GM19099 (cell line): ENCODE results near the gene SLC37A1.
A peak's percentile ranks its signal among the peaks of the same experiment; 100 is the strongest.

Experiments
- POLR2A ChIP-seq: IDR thresholded peaks from 3 replicates; pipeline ENCODE4 v1.6.1; 2011; ENCODE audit warnings: low read depth; ENCODE audit not compliant: insufficient read length; ENCODE audit errors: extremely low read depth

SLC37A1 gene

DNA sequence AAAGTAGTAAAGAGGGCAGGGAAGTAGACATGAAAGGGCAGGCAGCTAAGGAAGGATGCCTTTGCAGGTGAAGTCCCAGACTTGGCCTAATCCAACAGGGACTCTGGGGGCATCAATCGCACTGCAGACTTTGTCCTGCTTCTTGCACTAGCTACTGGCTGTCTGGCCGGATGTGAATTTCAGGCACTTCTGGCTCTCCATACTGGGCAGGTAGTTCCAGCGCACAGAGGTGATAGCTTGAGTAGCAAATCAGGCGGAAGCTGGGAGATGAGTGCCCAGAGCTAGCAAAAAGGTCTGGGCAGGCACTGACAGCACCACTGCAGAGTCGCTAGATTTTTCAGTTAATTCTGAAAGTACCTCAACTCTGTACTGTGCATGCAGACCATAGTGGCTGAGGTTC lies 18.6 kb upstream of the SLC37A1 start:
- TF ChIP-seq POLR2A, result no peak

GRCh38 chr21:42495765-42496119 lies 17.9 kb upstream of the SLC37A1 start:
- TF ChIP-seq POLR2A, result no peak

- peak; percentile 65 for TF ChIP-seq POLR2A
These were observed 17.4 kb upstream of the SLC37A1 start, which contains the start of gene RSPH1 for GRCh38 chr21:42496120-42496838. TSS of gene RSPH1 (minus strand) at chr21:42496224. CDS start at chr21:42496186, 38 bp downstream.

- no peak for TF ChIP-seq POLR2A
These were observed 16.8 kb upstream of the SLC37A1 start for GRCh38 chr21:42496839-42497202.

DNA sequence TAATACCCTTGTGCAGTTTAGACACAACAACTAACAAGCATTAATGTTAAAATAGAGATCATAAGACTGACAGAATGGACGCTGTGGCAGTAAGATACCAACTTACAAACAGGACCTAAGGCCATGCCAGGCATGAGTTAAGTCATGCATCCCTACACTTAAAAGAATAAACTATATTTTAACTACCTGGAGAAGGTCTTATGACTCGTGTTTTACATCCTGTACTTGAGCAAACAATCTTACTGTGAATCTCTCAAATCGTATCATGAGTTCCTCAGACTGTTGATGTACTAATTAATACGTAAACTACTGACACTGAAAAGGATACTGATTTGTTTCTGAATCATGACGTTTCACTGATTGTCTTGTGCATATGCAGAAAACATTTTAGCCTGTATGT lies 15.6 kb upstream of the SLC37A1 start:
- TF ChIP-seq POLR2A, result no peak

DNA sequence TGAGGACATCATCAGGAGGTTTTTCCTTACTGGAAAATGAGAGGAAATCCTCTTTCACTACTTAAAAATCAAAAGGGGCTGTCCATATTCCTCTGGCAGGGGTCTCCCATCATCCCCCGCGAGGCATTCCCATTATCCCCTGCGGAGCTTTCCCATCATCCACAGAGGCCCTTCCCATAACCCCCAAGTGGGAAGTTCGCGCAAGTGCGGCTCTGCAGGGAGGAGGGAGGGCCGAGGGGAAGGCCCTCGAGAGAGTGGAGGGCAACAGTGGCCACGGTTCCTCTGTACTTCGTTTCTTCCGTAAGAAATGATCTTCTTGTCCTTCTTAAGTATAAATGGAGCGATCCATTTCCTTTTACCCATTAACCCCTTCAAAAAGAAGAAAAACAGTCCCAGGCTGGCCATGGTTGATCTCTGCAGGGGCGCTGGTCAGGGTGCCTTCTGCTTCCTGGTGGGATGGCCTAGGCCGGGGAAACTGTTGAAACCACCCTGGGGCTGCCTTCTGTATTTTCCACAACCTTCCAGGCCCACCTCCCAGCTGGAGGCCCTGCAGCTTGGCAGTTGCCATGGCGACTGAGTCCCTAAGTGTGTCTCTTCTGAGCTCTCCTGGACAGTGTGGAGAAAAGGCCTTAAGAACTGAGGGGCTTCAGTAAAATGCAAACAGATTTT lies 14.1 kb upstream of the SLC37A1 start:
- no peak for TF ChIP-seq POLR2A

- TF ChIP-seq POLR2A, result no peak
These were observed 13.4 kb upstream of the SLC37A1 start for GRCh38 chr21:42500225-42500624.

DNA sequence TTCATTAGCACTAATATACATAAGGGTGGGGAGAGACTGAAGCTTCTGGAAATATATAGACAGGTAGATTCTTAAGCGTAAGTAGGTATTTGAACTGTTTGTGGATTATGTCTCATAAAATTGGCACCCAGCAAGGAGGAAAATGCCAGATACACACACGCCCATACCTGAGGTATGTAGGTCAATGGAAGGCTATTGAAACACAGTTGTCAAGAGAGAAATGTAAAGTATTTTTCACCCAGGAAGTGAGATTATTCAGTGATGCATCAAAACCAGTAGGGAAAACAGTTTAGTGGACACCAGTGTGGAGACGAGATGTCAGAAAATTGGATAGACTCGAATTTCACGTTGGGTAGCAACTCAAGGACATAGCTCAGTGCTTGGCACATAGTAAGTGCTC lies 12.9 kb upstream of the SLC37A1 start:
- TF ChIP-seq POLR2A, result no peak

GRCh38 chr21:42503711-42504110 lies 9.9 kb upstream of the SLC37A1 start:
- no peak for TF ChIP-seq POLR2A

DNA sequence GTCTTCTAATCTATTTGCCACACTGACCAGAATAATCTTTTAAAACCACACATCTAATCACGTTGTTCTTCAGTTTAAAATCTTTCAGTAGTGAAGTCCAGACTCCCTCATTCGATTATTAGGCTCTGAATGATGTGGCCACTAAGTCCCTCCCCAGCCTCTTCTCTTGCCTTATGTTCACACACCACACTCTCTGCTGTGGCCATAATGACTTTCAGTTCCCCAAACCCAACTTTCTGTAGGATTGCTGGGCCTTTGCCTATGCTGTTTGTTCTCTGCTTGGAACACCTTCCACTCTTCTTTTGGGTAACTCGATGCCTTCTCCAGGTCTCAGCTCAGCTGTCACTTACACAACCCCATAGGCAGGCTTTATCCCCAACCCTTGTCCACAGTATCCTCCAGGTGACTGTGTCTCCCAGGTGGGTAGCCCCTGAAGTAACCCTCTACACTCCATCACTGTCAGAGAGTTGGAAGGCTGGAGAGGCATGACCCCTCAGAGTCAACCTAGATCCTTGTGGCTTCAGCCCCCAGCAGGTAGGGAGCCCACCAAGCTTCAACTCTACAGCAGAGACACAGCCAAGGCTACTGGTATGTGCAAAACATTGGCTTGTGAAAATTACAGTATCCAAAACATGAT lies 8.4 kb upstream of the SLC37A1 start:
- TF ChIP-seq POLR2A, result no peak

DNA sequence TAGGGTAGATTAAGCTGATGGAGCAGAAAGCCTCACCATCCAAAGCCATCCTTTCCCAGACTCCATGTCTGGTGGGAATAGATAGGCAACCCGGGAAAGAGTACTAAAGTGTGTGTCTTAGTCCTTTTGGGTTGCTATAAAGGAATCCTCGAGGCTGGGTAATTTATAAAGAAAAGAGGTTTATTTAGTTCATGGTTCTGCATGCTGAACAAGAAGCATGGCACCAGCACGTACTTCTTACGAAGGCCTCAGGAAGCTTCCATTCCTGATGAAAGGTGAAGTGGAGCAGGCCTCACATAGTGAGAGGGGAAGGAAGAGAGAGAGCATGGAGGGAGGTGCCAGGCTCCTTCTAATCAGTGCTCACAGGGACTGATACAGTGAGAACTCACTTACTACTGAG lies 6.2 kb upstream of the SLC37A1 start:
- no peak for TF ChIP-seq POLR2A

- TF ChIP-seq POLR2A, result no peak
These were observed 5.3 kb upstream of the SLC37A1 start for GRCh38 chr21:42508371-42508770.

- no peak for TF ChIP-seq POLR2A
These were observed 4.4 kb upstream of the SLC37A1 start for GRCh38 chr21:42509244-42509643.

DNA sequence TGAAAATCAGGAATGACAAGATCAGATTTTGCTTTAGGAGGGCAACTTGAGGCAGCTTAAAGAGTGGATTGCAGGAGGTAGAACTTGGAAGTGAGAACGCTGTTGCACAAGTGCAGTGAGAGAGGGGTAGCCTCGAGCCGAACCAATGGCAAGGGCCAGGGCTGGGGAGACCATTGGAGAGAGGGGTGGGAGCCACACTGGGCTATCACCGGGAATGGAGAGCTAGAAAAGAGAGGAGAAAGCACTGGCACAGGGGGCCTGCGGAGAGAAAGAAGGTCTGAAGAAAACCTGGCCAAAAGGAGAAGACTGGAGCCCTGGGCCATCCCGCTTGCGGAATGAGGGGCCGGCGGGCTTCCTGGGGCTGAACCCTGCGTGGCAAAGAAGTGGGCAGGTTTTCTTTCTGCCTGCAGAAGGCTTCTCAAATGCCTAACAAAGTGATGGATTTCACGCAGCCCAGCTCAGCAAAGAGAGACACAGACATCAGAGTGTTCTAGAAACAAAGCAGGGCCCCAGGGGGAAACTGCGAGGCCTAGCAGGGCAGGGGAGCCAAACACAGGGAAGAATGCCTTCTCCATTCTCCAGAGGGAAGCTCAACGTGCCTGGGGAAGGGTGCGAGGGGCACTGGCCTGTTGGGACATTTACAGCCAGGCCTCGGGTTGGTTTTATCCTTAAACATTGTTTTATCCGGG lies 1.2 kb upstream of the SLC37A1 start:
- no peak for TF ChIP-seq POLR2A
